GM21786 (cell line): ENCODE results near the gene ZNF714.
"Not testable (repeated sequence)": the region's sequence is repeated elsewhere in the genome, so short reads cannot be mapped to it uniquely, and the experiment has no call there.

ENCODE experiments used
- ATAC-seq: cut with Tn5 transposase; IDR thresholded peaks from one replicate; pipeline ENCODE4 v1.9.1; 2021; ENCODE audit not compliant: unreplicated experiment

The ZNF714 gene

DNA sequence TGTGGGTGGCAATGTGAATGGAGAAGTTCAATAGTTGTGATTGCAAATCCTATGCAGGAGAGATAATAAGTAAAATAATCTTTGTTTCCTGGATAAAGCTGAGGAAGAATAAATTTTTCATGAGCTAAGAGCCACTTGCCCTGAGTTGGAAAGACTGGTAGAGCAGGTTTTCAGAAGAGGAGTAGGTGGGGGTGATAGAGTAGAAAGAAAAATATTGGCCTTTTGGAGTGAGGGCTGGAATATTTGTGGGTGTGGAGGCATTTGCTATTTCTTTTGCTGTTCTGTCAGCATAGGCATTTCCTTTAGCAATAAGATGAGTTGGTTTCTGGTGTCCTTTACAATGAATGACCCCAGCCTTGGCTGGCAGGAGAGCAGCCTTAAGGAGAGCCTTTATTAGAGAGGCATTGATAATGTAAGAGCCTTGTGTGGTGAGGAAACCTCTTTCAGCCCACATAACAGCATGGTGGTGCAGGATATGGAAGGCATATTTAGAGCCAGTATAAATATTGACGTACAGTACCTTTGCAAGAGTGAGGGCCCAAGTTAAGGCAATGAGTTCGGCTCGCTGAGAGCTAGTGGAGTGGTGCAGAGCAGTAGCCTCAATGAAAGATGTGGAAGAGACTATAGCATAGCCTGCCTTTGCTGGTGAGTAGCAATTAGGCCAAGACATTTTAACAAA, 48.2 kb downstream of the ZNF714 start:
- ATAC-seq, result no peak

DNA sequence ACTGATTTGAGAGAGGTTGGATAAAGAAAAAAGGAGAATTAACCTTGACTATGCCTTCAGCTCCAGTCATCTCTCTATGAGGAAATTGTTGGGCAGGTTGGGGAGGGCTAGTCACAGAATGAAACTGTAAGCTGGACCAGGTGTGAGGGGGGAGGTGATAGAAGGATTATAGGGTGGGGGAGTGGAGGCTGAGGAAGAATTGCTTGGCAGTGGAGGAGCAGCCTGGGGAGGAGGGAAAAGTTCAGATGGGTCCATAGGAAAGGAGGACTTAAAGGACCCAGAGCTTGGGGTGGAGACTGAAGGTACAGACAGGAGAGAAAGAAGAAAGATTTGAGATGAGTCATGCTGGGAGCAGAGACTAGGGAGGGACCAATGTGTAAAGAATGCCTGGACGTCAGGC, 51.6 kb downstream of the ZNF714 start:
- ATAC-seq, result no peak

DNA sequence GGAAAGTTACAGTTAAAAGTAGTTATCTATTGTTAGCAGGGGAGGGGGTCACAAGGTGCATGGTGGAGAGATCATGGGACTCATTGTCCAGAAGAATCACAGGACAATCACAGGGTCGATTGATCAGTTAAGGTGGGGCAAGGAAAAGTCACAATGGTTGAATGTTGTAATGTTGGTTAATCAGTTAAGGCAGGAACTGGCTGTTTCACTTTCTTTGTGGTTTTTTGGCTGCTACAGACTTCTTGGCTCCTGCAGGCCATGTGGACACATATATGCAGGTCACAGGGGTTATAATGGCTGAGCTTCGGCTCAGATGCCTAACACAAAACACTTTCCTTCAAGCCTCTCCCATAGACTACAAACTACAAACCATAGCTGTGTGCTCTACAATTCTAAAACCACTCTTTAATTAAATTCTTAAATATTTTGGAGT, 52.9 kb downstream of the ZNF714 start:
- no peak for ATAC-seq

GRCh38 chr19:21135433-21135832, 53.4 kb downstream of the ZNF714 start:
- no peak for ATAC-seq

GRCh38 chr19:21138130-21138529, 56.1 kb downstream of the ZNF714 start:
- no peak for ATAC-seq

DNA sequence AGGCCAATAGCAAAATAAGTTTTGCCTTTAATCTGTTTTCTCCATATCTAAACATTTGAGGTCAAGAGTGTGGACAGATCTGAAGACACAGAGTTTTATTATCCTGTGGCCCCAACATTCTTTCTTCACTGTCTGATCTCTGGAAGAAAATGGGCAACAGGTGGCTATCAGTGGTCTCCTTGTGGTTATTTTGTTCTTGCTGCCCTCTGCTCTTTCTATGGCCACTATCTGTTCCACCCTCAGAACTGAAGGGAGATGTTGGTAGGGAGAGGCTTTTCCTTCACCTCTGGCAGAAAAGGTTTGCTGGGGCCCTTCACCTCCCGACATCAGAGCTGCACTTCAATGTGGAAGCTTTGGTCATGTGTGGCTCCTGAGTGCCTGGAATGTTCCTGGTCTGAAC, 59.0 kb downstream of the ZNF714 start:
- not testable (repeated sequence) for ATAC-seq

GRCh38 chr19:21141787-21142464, 59.9 kb downstream of the ZNF714 start, which contains the start of gene ZNF431:
Gene ZNF431 (plus strand): TSS chr19:21142040. CDS start chr19:21142184, 144 bp downstream.
- ATAC-seq, result peak; percentile 98

GRCh38 chr19:21143428-21143827, 61.4 kb downstream of the ZNF714 start:
- no peak for ATAC-seq

- ATAC-seq, result no peak
Measured at GRCh38 chr19:21143854-21144253, 61.9 kb downstream of the ZNF714 start.

- no peak for ATAC-seq
Measured at GRCh38 chr19:21147540-21147939, 65.5 kb downstream of the ZNF714 start.

DNA sequence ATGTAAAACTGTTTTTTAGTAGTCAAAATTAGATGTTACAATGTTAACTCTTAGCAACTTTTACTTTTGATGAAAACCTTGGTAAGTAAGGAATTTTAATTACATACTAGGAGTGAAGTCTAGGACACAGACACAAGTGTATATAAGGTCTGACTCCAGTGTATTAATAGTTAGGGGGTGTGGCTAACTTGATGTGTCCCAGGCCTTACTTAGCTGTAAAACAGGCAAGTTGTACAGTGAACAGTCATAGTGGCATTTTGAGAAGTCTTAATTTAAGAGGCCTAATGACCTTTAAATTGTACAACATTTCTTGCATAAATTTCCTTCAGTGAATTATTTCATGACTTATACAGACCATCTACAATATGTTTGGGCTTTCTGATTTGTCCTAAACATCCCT, 66.7 kb downstream of the ZNF714 start:
- ATAC-seq, result no peak

DNA sequence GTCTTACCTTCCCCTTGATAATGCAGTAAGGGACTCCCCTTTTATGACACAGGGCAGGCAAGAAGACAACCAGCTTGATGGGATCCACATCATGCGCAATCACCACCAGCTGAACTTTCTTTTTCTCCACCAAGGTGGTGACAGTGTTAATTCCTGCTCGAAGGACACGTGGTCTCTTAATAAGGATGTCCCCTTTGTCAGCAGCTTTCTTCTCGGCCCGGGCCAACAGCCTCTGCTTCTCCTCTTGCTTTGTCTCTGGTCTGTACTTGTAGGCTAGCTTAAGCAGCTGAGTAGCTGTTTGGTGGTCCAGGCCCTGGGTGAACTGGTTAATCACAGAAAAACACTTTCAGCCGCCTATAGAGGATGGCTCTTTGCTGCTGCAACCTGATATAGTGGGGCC, 67.9 kb downstream of the ZNF714 start:
- ATAC-seq, result no peak

GRCh38 chr19:21151460-21151859, 69.5 kb downstream of the ZNF714 start:
- ATAC-seq, result no peak

GRCh38 chr19:21158523-21159135, 76.6 kb downstream of the ZNF714 start:
- no peak for ATAC-seq

GRCh38 chr19:21164541-21164940, 82.5 kb downstream of the ZNF714 start:
- ATAC-seq, result no peak

- no peak for ATAC-seq
Measured at GRCh38 chr19:21166436-21166835, 84.4 kb downstream of the ZNF714 start.
